Renal cortical epithelial cell (primary cell): ENCODE measurements around the gene STK32C. TPM values are rescaled to one million over a fixed set of nuclear protein-coding genes. Genes with fewer than 3 reads are reported as not detected.
"Not testable (repeated sequence)": the region's sequence is repeated elsewhere in the genome, so short reads cannot be mapped to it uniquely, and the experiment has no call there.

Source experiments
- DNase-seq: peaks from one replicate; pipeline ENCODE4 v3.0.0-alpha.2; 2011; ENCODE audit warnings: low read depth
- total RNA-seq: library from RNA; depleted of rRNA; stranded (reverse); fragments of >200 nt; gene quantifications from 2 replicates; pipeline ENCODE4 v1.2.3, GENCODE V29; 2014

The STK32C gene
- total RNA-seq, 1 donor from 2014 or later: 9.2 TPM

- DNase-seq: no peak
Measured at GRCh38 chr10:132338876-132339275, 31.1 kb upstream of the STK32C start.

- not testable (repeated sequence) for DNase-seq
Measured at GRCh38 chr10:132337854-132338253, 30.1 kb upstream of the STK32C start.

- no peak for DNase-seq
Measured at GRCh38 chr10:132336919-132337407, 29.2 kb upstream of the STK32C start.

GRCh38 chr10:132336064-132336746 is 28.5 kb upstream of the STK32C start:
- no peak for DNase-seq

GRCh38 chr10:132335189-132336063 is 27.7 kb upstream of the STK32C start:
- DNase-seq: no peak

GRCh38 chr10:132334631-132335188 is 27.0 kb upstream of the STK32C start:
- DNase-seq: no peak

- no peak for DNase-seq
Measured at GRCh38 chr10:132333386-132333785, 25.6 kb upstream of the STK32C start.

GRCh38 chr10:132332433-132332754 is 24.6 kb upstream of the STK32C start:
- DNase-seq: no peak

GRCh38 chr10:132331601-132332432 is 24.1 kb upstream of the STK32C start, which contains the start of gene LRRC27:
Gene LRRC27, plus strand, starts transcription at chr10:132332193. Its CDS starts 1,332 bp downstream, at chr10:132333525.
- peak; percentile 85 for DNase-seq

GRCh38 chr10:132330486-132330833 is 22.7 kb upstream of the STK32C start:
- no peak for DNase-seq

GRCh38 chr10:132329565-132330485 is 22.1 kb upstream of the STK32C start:
- DNase-seq: peak; percentile 94

GRCh38 chr10:132328738-132329137 is 21.0 kb upstream of the STK32C start:
- DNase-seq: no peak

- DNase-seq: no peak
Measured at GRCh38 chr10:132328106-132328505, 20.4 kb upstream of the STK32C start.

- no peak for DNase-seq
Measured at GRCh38 chr10:132326925-132327324, 19.2 kb upstream of the STK32C start.

- no peak for DNase-seq
Measured at GRCh38 chr10:132326344-132326889, 18.7 kb upstream of the STK32C start.

GRCh38 chr10:132324186-132324585 is 16.4 kb upstream of the STK32C start:
- DNase-seq: no peak

GRCh38 chr10:132322586-132323048 is 14.9 kb upstream of the STK32C start:
- DNase-seq: peak; percentile 51

- DNase-seq: no peak
Measured at GRCh38 chr10:132321726-132322125, 14.0 kb upstream of the STK32C start.

GRCh38 chr10:132320654-132321469 is 13.1 kb upstream of the STK32C start:
- no peak for DNase-seq
